HEK293 (cell line): ENCODE results near the gene CACNA2D4.

Source experiments
- BCL11B ChIP-seq: fragments of 450-650 bp; formaldehyde crosslinking; IDR thresholded peaks from 2 replicates; pipeline ENCODE4 v1.5.1; 2016; ENCODE audit warnings: low read depth, missing biosample characterization, missing genetic modification characterization
- GLI4 ChIP-seq: fragments of 450-650 bp; formaldehyde crosslinking; IDR thresholded peaks from 2 replicates; pipeline ENCODE4 v1.5.1; 2016; ENCODE audit warnings: missing biosample characterization, missing genetic modification characterization
- OVOL3 ChIP-seq: fragments of 450-650 bp; formaldehyde crosslinking; IDR thresholded peaks from 2 replicates; pipeline ENCODE4 v1.5.1; 2016; ENCODE audit warnings: missing biosample characterization, missing genetic modification characterization
- YY1 ChIP-seq: fragments of 450-650 bp; formaldehyde crosslinking; IDR thresholded peaks from 2 replicates; pipeline ENCODE4 v1.5.1; 2018; ENCODE audit warnings: missing biosample characterization, missing genetic modification characterization
- ZBTB7A ChIP-seq: fragments of 450-650 bp; formaldehyde crosslinking; IDR thresholded peaks from 2 replicates; pipeline ENCODE4 v1.5.1; 2016; ENCODE audit warnings: low read depth, missing biosample characterization, missing genetic modification characterization
- ZNF114 ChIP-seq: fragments of 450-650 bp; formaldehyde crosslinking; IDR thresholded peaks from 2 replicates; pipeline ENCODE4 v1.5.0; 2017; ENCODE audit warnings: missing biosample characterization, missing genetic modification characterization
- ZNF140 ChIP-seq: fragments of 450-650 bp; formaldehyde crosslinking; IDR thresholded peaks from 2 replicates; pipeline ENCODE4 v1.5.1; 2016; ENCODE audit warnings: missing biosample characterization, missing genetic modification characterization
- ZNF274 ChIP-seq, 2 experiments: fragments of 200-500 bp in 1 of 2; fragments of 450-650 bp in 1 of 2; sonication (Bioruptor generic) in 1 of 2; formaldehyde crosslinking in 1 of 2; IDR thresholded peaks; 2 replicates each; pipeline versions ENCODE4 v1.5.1 to v1.6.1; 2014 to 2016; ENCODE audit warnings: borderline replicate concordance in 1 of 2, inconsistent platforms in 1 of 2, low read length in 1 of 2, missing biosample characterization in 1 of 2, missing genetic modification characterization in 1 of 2
- ZNF510 ChIP-seq: fragments of 450-650 bp; formaldehyde crosslinking; IDR thresholded peaks from 2 replicates; pipeline ENCODE4 v1.5.1; 2018; ENCODE audit warnings: mild to moderate bottlenecking, missing genetic modification characterization, missing biosample characterization; ENCODE audit not compliant: insufficient replicate concordance
- ZNF549 ChIP-seq: fragments of 450-650 bp; IDR thresholded peaks from 2 replicates; pipeline ENCODE4 v1.5.1; 2018; ENCODE audit warnings: missing biosample characterization, missing genetic modification characterization, mild to moderate bottlenecking, inconsistent platforms, moderate library complexity
- TF ChIP-seq, protein P1 (sequence below): fragments of 450-650 bp; formaldehyde crosslinking; IDR thresholded peaks from 2 replicates; pipeline ENCODE4 v1.5.1; 2016; ENCODE audit warnings: missing biosample characterization, missing genetic modification characterization
- TF ChIP-seq, protein P2 (sequence below): fragments of 450-650 bp; formaldehyde crosslinking; IDR thresholded peaks from 2 replicates; pipeline ENCODE4 v1.5.1; 2016; ENCODE audit warnings: missing biosample characterization, missing genetic modification characterization
- TF ChIP-seq, protein P3 (sequence below): fragments of 450-650 bp; formaldehyde crosslinking; IDR thresholded peaks from 2 replicates; pipeline ENCODE4 v1.5.1; 2016; ENCODE audit warnings: missing biosample characterization, missing genetic modification characterization
- TF ChIP-seq, protein P4 (sequence below): fragments of 450-650 bp; formaldehyde crosslinking; IDR thresholded peaks from 2 replicates; pipeline ENCODE4 v1.5.1; 2016; ENCODE audit warnings: missing biosample characterization, missing genetic modification characterization

DNA sequence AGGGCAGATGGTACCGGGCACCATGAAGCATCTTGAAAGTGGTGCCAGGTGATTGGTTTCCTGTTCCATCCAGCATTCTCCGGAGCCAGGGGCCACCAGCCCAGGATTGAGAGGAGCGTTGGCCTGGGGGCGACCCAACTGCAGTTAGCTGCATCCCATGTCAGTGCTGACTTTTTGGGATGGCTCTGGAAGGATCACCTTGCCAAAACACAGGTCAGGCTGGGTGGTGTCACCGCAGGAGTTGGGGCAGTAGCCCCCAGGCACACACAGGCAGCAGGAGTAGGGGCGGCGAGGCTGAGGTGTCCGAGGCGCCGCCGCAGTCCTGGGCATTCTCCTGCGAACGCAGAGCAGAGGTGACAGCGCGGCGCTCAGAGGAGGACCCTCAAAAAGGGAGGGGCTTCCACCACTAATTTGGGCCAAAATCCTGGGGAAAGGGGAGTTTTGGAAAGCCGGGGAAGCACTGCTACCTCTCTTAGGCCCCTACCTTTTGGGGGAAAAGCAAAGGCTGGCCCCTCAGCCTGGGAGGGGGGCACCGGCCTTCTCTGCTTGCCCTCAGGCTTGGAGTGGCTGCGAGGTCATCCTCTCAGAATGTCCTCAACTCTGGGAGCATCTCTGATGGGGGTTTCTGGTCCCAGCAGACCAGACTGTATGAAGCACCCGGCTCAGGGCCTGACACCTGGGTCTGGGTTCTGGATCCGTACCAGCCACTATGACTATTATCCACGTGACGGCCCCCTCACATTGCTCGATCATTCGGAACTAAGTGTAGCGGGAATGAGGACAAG is 124.8 kb downstream of the CACNA2D4 start:
- TF ChIP-seq, protein P1, sequence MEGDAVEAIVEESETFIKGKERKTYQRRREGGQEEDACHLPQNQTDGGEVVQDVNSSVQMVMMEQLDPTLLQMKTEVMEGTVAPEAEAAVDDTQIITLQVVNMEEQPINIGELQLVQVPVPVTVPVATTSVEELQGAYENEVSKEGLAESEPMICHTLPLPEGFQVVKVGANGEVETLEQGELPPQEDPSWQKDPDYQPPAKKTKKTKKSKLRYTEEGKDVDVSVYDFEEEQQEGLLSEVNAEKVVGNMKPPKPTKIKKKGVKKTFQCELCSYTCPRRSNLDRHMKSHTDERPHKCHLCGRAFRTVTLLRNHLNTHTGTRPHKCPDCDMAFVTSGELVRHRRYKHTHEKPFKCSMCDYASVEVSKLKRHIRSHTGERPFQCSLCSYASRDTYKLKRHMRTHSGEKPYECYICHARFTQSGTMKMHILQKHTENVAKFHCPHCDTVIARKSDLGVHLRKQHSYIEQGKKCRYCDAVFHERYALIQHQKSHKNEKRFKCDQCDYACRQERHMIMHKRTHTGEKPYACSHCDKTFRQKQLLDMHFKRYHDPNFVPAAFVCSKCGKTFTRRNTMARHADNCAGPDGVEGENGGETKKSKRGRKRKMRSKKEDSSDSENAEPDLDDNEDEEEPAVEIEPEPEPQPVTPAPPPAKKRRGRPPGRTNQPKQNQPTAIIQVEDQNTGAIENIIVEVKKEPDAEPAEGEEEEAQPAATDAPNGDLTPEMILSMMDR (tag by site-specific recombination) = no peak
- TF ChIP-seq ZNF549 (tag by site-specific recombination) = no peak
- no peak for TF ChIP-seq BCL11B (tag by site-specific recombination)
- no peak for TF ChIP-seq GLI4
- TF ChIP-seq ZNF114 (tag by site-specific recombination) = no peak
- TF ChIP-seq, protein P2, sequence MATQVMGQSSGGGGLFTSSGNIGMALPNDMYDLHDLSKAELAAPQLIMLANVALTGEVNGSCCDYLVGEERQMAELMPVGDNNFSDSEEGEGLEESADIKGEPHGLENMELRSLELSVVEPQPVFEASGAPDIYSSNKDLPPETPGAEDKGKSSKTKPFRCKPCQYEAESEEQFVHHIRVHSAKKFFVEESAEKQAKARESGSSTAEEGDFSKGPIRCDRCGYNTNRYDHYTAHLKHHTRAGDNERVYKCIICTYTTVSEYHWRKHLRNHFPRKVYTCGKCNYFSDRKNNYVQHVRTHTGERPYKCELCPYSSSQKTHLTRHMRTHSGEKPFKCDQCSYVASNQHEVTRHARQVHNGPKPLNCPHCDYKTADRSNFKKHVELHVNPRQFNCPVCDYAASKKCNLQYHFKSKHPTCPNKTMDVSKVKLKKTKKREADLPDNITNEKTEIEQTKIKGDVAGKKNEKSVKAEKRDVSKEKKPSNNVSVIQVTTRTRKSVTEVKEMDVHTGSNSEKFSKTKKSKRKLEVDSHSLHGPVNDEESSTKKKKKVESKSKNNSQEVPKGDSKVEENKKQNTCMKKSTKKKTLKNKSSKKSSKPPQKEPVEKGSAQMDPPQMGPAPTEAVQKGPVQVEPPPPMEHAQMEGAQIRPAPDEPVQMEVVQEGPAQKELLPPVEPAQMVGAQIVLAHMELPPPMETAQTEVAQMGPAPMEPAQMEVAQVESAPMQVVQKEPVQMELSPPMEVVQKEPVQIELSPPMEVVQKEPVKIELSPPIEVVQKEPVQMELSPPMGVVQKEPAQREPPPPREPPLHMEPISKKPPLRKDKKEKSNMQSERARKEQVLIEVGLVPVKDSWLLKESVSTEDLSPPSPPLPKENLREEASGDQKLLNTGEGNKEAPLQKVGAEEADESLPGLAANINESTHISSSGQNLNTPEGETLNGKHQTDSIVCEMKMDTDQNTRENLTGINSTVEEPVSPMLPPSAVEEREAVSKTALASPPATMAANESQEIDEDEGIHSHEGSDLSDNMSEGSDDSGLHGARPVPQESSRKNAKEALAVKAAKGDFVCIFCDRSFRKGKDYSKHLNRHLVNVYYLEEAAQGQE (tag by site-specific recombination) = no peak
- no peak for TF ChIP-seq YY1 (tag by site-specific recombination)
- TF ChIP-seq, protein P3, sequence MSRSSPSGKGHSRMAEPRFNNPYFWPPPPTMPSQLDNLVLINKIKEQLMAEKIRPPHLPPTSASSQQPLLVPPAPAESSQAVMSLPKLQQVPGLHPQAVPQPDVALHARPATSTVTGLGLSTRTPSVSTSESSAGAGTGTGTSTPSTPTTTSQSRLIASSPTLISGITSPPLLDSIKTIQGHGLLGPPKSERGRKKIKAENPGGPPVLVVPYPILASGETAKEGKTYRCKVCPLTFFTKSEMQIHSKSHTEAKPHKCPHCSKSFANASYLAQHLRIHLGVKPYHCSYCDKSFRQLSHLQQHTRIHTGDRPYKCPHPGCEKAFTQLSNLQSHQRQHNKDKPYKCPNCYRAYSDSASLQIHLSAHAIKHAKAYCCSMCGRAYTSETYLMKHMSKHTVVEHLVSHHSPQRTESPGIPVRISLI (tag by site-specific recombination) = no peak
- no peak for TF ChIP-seq ZNF140 (tag by site-specific recombination)
- TF ChIP-seq OVOL3 = no peak
- TF ChIP-seq ZNF274 (IDR thresholded peaks at IDR 0.05; ENCODE audit: low read length) = no peak
- no peak for TF ChIP-seq ZNF274 (tag by site-specific recombination; IDR thresholded peaks at IDR 0.05; ENCODE audit: borderline replicate concordance)
- TF ChIP-seq ZNF510 (tag by site-specific recombination) = no peak
- TF ChIP-seq ZBTB7A (tag by site-specific recombination) = no peak
- TF ChIP-seq, protein P4, sequence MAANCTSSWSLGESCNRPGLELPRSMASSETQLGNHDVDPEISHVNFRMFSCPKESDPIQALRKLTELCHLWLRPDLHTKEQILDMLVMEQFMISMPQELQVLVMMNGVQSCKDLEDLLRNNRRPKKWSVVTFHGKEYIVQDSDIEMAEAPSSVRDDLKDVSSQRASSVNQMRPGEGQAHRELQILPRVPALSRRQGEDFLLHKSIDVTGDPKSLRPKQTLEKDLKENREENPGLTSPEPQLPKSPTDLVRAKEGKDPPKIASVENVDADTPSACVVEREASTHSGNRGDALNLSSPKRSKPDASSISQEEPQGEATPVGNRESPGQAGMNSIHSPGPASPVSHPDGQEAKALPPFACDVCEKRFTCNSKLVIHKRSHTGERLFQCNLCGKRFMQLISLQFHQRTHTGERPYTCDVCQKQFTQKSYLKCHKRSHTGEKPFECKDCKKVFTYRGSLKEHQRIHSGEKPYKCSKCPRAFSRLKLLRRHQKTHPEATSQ (tag by site-specific recombination) = no peak
